ENCODE measurements around the gene CD47.

DNA sequence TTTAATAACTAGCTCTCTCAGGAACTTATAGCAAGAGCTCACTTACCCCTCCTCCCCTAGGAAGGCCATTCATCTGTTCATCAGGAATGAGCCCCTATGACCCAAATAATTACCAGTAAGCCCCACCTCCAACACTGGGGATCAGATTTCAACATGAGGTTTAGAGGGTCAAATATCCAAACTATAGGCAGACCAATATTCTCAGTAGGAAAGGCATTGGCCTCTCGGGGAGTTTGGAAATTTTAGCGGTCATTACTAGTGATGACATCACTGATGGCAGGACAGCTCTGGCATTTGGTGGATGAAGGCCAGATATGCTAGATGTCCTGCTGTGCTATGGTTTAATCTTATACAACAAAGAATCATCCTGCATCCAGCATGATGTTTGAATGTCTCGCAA is 15.2 kb upstream of the CD47 start:
- no peak for TF ChIP-seq POLR2AphosphoS5 (IDR thresholded peaks at IDR 0.05; ENCODE audit: low read depth, low read length)
- TF ChIP-seq, protein P1, sequence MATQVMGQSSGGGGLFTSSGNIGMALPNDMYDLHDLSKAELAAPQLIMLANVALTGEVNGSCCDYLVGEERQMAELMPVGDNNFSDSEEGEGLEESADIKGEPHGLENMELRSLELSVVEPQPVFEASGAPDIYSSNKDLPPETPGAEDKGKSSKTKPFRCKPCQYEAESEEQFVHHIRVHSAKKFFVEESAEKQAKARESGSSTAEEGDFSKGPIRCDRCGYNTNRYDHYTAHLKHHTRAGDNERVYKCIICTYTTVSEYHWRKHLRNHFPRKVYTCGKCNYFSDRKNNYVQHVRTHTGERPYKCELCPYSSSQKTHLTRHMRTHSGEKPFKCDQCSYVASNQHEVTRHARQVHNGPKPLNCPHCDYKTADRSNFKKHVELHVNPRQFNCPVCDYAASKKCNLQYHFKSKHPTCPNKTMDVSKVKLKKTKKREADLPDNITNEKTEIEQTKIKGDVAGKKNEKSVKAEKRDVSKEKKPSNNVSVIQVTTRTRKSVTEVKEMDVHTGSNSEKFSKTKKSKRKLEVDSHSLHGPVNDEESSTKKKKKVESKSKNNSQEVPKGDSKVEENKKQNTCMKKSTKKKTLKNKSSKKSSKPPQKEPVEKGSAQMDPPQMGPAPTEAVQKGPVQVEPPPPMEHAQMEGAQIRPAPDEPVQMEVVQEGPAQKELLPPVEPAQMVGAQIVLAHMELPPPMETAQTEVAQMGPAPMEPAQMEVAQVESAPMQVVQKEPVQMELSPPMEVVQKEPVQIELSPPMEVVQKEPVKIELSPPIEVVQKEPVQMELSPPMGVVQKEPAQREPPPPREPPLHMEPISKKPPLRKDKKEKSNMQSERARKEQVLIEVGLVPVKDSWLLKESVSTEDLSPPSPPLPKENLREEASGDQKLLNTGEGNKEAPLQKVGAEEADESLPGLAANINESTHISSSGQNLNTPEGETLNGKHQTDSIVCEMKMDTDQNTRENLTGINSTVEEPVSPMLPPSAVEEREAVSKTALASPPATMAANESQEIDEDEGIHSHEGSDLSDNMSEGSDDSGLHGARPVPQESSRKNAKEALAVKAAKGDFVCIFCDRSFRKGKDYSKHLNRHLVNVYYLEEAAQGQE (IDR thresholded peaks at IDR 0.05; ENCODE audit: insufficient read depth in 1 of 2, low read depth in 2 of 2, low read length in 2 of 2) = no peak
- TF ChIP-seq TAF1 (IDR thresholded peaks at IDR 0.05; ENCODE audit: borderline replicate concordance, insufficient read depth, low read length) = no peak
